GM12891 (cell line): Measurements from ENCODE around the gene MPC1.

Experiments used
- PAX5 ChIP-seq: IDR thresholded peaks from 2 replicates; pipeline ENCODE4 v1.6.1; 2011; ENCODE audit warnings: low read length, moderate library complexity, mild to moderate bottlenecking; ENCODE audit not compliant: insufficient read depth, severe bottlenecking
- POLR2A ChIP-seq: IDR thresholded peaks from 2 replicates; pipeline ENCODE4 v1.6.1; 2011; ENCODE audit warnings: low read depth, low read length, control low read depth
- POLR2AphosphoS5 ChIP-seq: IDR thresholded peaks from 2 replicates; pipeline ENCODE4 v1.6.1; 2011; ENCODE audit warnings: low read depth, low read length, control low read depth
- SPI1 ChIP-seq: IDR thresholded peaks from 2 replicates; pipeline ENCODE4 v1.6.1; 2011; ENCODE audit warnings: low read depth, low read length, control low read depth
- TAF1 ChIP-seq: IDR thresholded peaks from 2 replicates; pipeline ENCODE4 v1.6.1; 2011; ENCODE audit warnings: low read depth, low read length, control low read depth

DNA sequence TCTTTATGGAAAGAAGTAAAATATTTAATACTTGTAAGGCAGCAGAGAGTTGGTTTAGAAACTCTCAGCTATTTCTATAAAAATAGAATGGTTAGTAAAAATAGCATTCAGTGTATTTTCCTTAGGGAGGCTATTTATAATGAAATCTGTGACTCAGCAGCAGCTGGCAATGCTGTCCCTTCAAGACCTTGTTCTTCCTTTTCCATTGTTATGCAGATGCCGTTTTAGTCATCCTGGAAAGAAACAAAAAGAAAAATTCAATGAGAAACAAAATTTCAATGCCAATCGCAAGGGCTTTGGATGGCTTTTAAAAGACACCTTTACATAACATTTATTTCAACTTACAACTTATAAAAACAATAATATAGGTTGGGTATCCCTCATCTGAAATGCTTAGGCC is 17.5 kb downstream of the MPC1 start:
- TF ChIP-seq POLR2A (no peak), TAF1 (no peak), POLR2AphosphoS5 (no peak), PAX5 (no peak), SPI1 (no peak)
